ENCODE results near the gene NMRK1.

DNA sequence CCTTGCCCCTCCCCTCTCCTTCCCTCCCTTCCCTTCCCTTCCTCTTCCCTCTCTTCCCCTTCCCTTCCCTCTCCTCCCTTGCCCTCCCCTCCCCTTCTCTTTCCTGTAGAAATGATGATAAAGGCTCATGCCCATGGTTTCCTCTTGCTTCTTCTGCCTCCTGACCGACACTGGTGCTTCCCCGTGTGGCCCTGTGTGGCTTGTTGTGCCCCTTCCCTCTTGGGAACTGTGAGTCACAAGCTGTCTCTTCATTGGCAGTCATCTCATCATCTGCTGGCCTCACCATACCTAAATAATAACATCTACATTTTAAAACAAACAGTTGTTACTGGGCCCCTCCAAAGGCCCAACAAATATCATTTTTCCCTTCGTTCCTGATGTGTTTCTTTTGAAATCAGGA, 48.2 kb downstream of the NMRK1 start:
- no peak for TF ChIP-seq CTCF (IDR thresholded peaks at IDR 0.05)
- no peak for TF ChIP-seq EP300 (IDR thresholded peaks at IDR 0.05)
- no peak for TF ChIP-seq POLR2AphosphoS5 (IDR thresholded peaks at IDR 0.05)
